Left renal cortex interstitium (tissue), 4 donors: ENCODE measurements around the gene PTGES3L. TPM values are rescaled to one million over a fixed set of nuclear protein-coding genes. Genes with fewer than 3 reads are reported as not detected.
"Not testable (repeated sequence)": the region's sequence is repeated elsewhere in the genome, so short reads cannot be mapped to it uniquely, and the experiment has no call there.

Source experiments
- DNase-seq, 4 donors: peaks; one replicate each; pipeline ENCODE4 v3.0.0-alpha.2; 2013; ENCODE audit warnings: low read depth in 4 of 4, low spot score in 2 of 4, missing footprints in 1 of 4
- polyA plus RNA-seq, 4 donors: library from polyadenylated mRNA; unstranded; fragments of 120-200 nt; gene quantifications; one replicate each; pipeline ENCODE4 v1.2.1, GENCODE V29; 2013; ENCODE audit not compliant: insufficient read length in 4 of 4

Gene PTGES3L
- polyA plus RNA-seq, 4 donors, result 0.87 to 3.3 (median 2.5) TPM

DNA sequence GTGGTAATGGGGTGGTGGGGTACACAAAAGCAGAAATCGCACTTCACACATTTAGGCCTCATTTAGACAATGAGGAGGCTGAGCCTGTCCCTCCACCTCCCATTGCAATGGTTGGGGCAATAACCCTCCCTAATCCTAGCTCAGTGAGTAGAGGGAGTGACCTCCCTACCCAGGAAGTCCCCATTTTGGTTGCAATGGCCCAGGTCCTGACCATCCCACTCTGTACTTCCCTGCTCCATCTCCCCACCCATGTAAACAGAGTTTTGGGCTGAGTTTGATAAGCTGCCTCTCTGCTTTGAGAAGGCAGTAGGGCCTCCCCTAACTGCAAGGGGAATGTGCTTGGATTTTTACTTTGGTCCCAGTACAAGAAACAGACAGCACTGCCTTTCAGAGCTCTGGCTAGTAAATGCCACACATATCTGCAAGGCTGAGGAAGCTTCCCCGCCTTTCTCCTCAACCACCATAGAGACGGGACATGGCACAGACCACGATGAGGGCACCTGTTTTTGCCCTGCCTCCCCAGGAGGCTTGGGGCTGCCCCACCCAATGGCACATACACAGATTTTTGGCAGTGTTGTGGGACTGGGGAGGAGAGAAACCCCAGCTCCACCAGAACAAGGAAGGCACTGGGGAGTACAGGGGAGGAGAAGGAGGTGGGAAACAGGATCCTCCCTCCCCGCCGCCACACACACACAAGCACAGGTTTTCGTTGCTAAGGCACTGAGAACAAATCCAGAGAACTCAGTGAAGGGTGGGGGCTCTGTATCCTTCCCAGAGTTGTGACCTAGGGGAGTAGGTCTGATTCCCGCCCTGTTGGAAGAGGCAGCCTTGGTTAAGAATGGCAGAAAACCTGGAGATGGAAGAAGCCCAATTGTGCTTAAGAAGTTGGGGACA, 35.0 kb upstream of the PTGES3L start:
- no peak for DNase-seq

DNA sequence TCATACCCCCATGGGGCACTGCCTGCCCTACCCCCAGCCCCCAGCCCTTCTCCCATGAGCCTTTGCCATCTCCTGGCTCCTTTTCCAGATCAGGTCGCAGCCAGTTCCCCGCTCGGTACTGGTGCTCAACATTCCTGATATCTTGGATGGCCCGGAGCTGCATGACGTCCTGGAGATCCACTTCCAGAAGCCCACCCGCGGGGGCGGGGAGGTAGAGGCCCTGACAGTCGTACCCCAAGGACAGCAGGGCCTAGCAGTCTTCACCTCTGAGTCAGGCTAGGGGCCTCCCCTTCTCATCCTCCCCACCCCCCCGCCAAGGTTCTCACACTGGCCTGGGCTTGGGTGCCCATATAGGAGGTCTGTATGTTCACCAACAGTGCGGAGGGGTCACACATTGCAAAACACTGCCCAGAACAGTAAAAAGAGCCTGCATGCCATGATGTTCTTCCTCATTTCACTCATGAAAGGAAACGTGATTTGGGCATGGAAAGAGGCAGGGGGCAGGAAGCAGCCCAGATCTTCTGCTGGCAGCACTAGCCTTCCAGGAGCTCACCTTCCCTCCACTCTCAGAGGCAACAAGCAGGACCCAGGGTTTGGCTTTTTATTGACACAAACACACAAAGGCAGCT, 34.3 kb upstream of the PTGES3L start:
- DNase-seq, result no peak

DNA sequence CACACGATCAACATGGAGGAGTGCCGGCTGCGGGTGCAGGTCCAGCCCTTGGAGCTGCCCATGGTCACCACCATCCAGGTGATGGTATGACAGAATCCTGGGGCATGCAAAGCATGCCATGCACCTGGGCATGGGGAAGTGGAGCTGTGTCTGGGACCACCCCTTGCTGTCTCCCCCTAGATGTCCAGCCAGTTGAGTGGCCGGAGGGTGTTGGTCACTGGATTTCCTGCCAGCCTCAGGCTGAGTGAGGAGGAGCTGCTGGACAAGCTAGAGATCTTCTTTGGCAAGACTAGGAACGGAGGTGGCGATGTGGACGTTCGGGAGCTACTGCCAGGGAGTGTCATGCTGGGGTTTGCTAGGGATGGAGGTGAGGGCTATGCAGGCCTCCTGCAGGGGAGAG, 33.4 kb upstream of the PTGES3L start:
- no peak for DNase-seq

DNA sequence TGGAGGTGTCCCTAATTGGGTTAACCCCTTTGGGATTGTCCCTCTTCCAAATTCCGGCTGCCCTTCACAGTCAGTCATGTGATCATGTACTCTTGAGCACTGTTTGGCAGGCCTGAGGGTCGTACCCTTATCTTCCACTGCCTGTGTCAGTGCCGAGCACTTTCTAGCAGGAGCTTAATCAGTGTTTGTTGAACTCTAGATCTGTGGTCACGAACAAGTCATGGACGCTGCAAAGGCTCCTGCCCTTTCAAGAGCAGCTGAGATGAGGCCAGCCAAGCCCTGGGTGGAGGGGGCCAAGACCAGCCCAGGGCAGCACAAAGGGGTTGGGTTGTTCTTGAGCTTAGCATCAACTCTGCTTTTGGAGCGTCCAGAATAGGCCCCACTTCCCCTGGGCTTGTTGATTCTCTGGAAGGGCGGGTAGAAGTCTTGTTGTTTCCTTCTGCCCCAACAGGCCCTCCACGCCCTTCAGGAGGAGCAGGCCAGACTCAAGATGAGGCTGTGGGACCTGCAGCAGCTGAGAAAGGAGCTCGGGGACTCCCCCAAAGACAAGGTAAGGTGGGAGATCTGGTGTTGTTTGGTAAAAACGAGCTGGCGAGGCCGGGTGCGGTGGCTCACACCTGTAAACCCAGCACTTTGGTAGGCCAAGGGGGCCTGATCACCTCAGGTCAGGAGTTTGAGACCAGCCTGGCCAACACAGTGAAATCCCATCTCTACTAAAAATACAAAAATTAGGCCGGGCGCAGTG, 32.0 kb upstream of the PTGES3L start:
- no peak for DNase-seq

DNA sequence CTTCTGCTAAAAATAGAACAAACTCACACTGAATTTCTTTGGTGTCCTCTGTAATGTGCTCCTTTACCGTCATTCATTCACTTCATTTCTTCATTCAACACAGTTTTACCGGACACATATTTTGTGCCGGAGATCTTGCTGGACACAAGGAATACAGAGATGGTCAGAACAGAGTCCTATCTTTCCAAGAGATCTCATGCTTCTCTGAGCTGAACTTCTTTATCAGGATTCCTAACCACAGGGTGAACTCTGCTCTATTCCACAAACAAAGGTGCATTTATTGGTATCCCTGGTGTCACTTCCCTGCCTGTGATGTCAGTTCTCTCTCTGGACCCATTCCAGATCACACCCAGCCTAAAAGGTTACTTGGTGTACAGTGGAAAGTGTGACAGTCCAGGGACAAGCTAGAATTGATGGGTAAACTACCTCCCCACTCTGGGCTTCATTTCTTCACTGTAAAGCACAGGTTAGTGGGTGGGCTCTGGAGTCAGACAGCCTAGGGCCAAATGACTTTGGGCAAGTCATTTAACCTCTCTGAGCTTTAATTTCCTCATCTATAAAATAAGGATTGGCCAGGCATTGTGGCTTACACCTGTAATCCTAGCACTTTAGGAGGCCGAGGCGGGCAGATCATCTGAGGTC, 30.9 kb upstream of the PTGES3L start:
- DNase-seq, result no peak

DNA sequence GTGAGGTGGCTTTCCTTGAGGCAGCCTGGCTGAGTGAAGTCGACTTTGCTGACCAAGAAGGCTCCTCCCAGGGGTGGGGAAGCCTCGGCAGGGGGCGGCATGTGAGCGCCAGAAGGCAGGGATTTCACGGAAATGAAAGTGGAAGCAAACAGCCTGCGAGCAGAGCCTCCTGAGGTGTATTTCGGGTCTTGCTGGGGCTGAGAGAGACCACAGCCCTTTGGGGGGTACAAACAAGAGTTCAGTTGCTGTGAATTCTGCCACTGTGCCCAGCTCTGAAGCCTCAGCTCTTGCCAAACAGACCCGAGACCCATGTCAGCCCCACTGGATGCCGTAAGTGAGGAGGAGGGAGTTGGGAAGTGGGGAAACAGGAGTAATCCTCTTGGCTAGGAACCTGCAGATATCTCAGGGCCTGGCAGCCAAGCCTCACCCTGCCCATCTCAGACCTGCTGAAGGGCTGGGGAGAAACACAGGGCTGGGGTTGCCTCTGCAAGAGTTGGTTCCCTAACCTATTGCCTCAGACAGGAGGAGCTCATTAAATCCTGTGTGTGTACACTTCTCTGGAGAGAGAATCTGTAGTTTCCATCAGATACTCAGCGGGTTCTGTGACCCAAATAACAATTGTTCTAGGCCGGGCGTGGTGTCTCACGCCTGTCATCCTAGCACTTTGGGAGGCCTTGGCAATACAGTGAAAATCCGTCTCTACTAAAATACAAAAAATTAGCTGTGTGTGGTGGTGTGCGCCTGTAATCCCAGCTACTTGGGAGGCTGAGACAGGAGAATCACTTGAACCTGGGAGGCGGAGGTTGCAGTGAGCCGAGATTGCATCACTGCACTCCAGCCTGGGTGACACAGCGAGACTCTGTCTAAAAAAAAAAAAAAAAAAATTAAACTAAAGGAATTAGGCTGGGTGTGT, 27.0 kb upstream of the PTGES3L start, which contains the start of gene IFI35:
Gene IFI35 (plus strand): TSS at position 146 of the 913 bp plus-strand sequence. CDS start 164 bp downstream, at position 310.
- no peak for DNase-seq

DNA sequence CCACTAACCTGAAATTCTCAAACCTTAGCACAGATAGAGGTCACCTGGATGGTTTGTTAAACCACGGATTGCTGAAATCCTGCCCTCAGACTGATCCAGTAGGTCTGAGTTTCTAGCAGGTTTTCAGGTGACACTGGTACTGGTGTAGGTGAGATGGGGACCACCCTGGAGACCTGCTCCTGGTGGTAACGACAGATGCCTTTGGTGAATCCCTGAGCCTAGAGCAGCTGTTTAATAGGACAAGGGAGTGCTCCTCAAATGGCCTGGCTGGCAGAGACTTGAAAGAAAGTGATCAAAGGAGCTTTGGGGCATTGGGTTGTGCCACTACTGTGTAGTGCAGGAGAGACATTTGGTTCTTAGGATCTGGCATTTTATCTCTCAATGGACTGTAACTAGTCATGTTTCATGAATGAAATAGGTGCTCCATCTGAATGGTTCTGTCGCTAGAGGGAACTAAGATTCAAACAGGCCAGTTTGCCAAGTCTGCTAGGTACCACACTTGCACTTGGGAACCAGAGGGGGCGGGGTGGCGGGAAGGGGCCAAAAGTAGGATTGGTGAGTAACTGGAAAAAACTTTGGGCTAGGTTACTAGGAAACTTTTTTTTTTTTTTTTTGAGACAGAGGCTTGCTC, 23.8 kb upstream of the PTGES3L start:
- DNase-seq, result no peak

DNA sequence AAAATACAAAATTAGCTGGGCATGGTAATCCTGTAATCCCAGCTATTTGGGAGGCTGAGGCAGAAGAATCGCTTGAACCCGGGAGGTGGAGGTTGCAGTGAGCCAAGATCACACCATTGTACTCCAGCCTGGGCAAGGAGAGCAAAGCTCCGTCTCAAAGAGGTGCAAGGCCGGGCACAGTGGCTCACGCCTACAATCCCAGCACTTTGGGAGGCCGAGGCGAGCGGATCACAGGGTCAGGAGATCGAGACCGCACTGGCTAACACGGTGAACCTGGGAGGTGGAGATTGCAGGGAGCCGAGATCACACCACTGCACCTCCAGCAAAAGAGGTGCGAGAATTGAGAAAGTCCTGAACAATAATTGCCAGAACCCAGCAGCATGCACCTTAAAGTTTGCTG, 21.0 kb upstream of the PTGES3L start:
- DNase-seq, result not testable (repeated sequence)

DNA sequence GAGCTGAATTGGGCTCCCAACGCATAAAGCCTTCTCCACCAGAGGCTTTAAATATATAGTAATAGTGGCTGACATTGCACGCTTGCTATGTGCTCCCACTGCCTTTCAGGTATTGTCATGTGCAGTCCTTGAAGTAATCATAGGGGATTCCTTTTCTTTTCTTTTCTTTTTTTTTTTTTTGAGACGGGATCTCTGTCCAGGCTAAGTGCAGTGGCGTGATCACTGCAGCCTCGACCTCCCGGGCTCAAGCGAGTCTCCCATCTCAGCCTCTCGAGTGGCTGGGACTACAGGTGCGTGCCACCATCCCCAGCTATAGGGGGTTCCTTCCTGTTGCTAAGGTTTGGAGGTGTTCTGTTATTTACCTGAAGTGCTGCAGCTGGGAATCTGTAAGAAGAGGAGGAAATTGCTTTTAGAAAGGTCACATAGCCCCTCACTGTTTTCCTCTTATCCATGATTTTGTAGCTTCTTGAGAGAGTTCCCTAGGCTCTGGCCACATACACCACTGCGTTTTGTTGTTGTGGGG, 19.2 kb upstream of the PTGES3L start:
- DNase-seq, result no peak

DNA sequence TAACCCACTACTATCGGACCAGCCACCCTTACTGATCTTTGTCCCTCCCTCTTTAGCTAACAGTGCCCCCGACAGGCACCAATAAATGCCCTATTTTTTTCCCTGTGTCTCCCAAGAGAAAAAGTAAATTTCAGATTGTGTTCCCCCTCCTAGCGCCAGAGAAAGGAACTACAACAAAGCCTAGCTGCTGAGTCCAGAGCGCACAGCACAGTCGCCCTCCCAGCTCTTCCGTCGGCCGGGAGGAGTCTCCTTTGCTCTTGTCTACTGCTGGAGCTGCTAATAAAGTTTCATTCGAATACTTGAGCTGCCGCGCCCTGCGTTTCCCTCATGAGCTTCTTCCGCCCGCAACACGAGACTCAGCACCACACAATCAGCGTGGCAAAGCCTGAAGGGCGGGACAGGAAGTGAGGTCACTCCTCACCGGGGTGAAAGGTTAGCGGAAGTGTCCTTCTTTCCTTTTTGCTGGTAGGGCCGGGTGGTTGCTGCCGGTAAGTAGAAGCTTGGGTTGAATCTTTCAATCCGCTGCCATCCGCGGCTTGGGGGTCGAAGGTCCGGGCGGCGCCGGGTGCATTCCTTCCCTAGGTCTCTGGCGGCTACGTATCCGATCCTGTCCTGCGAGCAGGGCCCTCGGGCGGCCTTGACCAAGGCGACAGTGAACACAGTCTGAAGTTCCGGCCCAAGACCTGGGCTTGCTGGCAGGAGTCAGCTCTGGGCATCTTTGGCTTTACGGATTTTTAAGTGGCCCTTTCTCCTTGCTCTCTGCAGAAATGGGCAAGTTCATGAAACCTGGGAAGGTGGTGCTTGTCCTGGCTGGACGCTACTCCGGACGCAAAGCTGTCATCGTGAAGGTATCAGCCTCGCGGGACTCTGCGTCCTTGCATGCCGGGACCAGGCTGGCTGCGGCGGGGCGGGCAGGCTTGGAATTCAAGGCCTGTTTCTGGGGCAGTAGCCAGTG, 18.4 kb upstream of the PTGES3L start, which contains the start of gene RPL27:
Gene RPL27 (plus strand): TSS at position 436 of the 955 bp plus-strand sequence. CDS start 332 bp downstream, at position 768.
- DNase-seq, result peak; percentile 99 to 100 (median 100)

DNA sequence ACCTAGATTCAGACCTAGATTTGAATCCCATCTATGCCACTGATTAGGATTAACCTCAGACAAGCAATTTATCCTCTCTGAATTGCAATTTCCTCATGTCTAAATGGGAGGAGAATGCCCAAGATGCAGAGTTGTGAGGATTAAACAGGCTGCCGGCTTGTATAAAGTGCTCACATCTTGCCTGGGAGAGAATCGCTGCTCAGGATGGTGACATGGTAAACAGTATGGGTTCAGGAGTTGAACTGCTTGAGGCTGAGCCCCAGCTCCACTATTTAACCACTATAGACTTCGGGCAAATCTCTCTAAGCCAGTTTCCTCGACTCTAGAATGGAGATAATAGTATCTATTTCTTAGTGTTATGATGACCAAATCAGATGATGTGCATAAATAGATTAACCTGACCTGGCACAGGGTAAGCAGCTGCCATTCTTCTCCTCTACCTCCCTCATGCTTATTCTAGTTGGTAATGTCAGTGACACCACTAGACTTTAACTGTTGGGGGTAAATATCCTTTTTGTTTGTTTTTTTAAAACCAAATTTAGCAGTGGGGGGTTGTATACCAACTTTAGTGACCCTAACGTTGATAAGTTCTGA, 17.6 kb upstream of the PTGES3L start:
- no peak for DNase-seq

DNA sequence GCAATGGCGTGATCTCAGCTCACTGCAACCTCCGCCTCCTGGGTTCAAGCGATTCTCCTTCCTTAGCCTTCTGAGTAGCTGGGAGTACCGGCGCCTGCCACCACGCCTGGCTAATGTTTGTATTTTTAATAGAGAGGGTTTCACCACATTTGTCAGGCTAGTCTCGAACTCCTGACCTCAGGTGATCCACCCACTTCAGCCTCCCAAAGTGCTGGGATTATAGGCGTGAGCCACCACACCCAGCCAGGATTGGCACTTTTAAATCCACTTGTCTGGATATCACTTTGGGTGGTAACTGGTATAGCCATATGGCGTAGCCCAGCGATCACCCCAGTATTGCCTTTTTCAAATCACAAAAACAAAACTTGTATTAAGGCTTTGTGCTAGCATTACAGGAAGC, 14.0 kb upstream of the PTGES3L start:
- DNase-seq, result not testable (repeated sequence)

DNA sequence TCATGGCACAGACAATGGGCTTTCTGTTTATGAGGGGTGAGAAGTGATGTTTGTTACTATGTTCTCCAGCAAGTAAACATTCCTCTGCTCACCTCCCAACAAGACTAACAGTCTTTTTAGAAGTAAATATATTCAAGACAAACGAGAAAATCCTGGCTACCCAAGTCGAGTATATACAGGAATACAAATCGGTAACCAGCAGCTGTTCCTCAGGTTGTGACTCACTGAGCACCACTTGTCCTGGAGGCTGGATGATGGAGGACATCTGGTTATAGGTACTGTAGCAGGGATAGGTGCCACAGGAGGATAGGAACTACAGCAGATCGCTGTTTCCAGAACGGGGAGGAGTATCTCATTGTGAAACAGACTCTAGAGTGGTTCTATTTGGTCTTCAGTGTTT, 13.0 kb upstream of the PTGES3L start:
- DNase-seq, result no peak

DNA sequence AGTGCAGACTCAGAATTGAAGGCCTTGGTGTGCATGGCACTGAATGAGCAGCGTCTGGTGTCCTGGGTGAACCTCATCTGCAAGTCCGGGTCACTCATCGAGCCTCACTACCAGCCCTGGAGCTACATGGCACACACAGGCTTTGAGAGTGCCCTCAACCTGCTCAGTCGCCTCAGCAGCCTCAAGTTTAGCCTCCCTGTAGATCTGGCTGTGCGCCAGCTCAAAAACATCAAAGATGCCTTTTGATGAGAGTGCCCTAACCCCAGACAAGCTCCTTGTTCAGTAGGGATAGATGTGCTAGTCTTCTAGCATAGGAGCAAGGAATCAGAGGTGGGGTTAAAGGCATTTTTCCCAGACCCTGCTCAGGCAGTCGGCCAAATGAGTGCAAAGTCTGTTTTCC, 11.6 kb upstream of the PTGES3L start:
- no peak for DNase-seq

DNA sequence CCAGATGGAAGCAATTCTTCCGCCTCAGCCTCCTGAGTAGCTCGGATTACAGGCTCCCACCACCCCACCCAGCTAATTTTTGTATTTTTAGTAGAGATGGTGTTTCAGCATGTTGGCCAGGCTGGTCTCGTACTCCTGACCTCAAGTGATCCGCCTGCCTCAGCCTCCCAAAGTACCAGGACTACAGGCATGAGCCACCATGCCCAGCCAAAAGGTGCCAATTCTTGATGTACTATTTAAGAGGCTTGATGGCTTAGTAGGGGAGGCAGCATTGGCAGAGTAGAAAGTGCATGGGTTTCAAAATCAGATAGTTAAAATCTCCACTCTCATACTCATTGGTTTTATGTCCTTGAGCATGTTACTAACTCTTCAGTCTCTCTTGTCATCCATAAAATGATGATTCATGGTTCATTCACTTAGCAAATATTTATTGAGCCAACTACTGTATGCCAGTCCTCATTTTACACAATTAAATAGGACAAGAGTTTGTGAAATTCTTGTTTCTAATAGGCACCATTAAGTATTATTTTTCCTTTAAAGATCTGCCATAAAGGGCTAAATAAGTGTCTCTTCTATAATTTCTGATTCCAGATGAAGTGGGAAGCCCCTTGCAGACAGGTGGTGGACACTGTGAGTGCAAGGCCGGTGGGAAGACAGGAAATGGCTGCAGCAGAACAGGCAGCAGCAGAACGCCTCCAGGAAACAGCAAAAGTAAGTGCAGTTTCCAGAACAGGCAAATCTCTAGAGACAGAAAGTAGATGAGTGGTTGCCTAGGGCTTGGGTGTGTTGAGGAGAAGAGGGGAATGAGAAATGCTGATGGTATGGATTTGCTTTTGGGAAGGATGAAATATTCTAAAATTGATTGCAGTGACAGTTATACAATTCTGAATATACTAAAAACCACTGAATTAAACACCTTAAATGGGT, 10.1 kb upstream of the PTGES3L start:
- DNase-seq, result no peak

DNA sequence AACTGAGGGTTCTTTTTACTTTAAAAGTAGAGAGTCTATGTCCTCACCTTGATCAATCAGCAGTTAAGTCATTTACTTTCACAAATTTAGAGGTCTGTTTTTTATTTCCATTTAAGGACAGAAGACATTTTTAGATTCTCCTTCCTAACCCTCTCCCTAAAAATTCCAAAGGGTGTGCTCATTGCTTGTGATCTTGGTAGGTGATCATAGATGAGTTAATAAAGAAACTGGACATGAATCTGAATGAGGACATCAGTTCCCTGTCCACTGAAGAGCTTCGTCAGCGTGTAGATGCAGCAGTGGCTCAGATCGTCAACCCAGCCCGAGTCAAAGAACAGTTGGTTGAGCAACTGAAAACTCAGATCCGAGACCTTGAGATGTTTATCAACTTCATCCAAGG, 9.3 kb upstream of the PTGES3L start:
- DNase-seq, result no peak
